ENCODE data around the gene CDH4. TPM values are rescaled to one million over a fixed set of nuclear protein-coding genes. Genes with fewer than 3 reads are reported as not detected.

Gene CDH4
- polyA plus RNA-seq, 6 donors from 2014 or later = not detected

DNA sequence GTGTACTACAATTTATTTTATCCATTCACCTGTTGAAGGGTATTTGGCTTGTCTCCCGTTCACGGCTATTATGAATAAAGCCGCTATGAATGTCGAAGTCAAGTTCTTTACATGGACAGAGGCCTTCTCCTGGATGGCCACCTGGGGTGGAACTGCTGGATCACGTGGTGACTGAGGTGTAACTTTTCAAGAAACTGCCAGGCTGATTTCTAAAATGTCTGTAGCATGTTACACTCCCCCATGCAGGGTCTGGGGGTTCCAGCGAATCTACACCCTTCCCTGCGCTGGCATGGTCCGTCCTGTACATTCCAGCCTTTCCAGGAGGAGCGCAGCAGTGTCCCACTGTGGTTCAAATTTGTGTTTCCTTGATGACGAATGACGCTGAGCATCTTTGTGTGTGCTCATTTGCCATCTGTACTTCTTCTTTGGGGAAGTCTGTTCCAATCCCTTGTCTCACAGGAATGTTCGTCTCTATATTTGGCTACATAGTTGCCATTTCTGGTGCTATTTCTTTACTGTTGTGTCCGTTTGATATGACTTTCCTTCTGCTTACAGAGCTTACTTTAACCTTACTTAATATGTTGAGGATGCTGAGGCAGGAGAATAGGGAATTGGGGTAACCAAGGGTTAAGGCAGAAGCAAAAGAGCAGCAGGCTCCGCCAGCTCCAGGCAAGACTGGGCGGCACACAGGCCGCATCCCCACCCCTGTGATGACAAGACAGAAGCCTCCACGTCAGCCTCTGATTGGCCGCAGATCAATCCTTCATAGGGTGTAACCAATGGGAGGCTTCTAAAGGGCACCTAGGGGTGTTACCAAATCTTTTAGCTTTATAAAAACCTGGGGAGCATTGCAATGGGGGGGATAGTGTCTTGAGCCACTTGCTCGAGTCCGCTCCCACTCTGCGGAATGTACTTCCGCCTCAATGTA, 707.0 kb downstream of the CDH4 start:
- Mint-ChIP-seq H3K4me1 (no peaks in the 10 kb centered on the region), H3K4me3 (no peak overlapping the region), H3K27ac (no peak overlapping the region), H3K9me3 (peaks cover 0 to 5% (median 0%) of the 10 kb centered on the region in 7 donors), H3K27me3 (peaks cover 17 to 28% (median 23%) of the 10 kb centered on the region in 3 donors), H3K36me3 (peaks cover 0 to 11% of the 10 kb centered on the region in 2 donors)
- ATAC-seq (ENCODE audit: low read depth in 2 of 2) (no peak), DNase-seq (no peak)

- H3K27ac Mint-ChIP-seq = no peak overlapping the region
- peaks cover 0 to 6% of the 10 kb centered on the region in 2 donors for H3K36me3 Mint-ChIP-seq
- no peak overlapping the region for H3K4me3 Mint-ChIP-seq
- no peak for DNase-seq
- peaks cover 9 to 20% (median 12%) of the 10 kb centered on the region in 3 donors for H3K27me3 Mint-ChIP-seq
- ATAC-seq (ENCODE audit: low read depth in 2 of 2) = no peak
- peaks cover 0 to 3% (median 0%) of the 10 kb centered on the region in 3 donors for H3K4me1 Mint-ChIP-seq
- H3K9me3 Mint-ChIP-seq = peaks cover 0 to 5% (median 0%) of the 10 kb centered on the region in 7 donors
These were observed 708.8 kb downstream of the CDH4 start for GRCh38 chr20:61960836-61961235.

DNA sequence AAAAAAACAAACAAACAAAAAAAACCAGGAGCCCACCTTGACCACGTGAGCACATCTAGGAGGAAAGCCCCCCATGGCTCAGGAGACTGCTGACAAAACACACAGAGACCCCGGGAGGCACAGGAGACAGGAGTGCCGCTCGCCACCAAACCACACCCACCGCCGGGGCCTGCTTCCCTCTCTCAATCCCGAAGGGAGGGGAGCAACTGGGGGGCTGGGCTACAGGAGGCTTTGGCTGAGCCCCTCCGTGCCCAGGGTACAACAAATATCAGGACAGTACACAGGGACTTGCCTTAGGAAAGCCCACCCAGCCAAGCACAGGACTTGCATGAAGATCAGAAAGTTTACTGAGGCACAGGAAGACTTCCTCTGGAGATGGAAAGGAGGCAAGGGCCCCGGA, 711.1 kb downstream of the CDH4 start:
- Mint-ChIP-seq H3K27ac (no peak overlapping the region), H3K4me1 (peaks cover 5 to 11% (median 7%) of the 10 kb centered on the region in 3 donors), H3K36me3 (peaks cover 0 to 6% of the 10 kb centered on the region in 2 donors), H3K27me3 (peaks cover 4 to 36% (median 29%) of the 10 kb centered on the region in 3 donors), H3K9me3 (peaks cover 0 to 5% (median 0%) of the 10 kb centered on the region in 7 donors), H3K4me3 (no peak overlapping the region)
- DNase-seq = no peak
- ATAC-seq (ENCODE audit: low read depth in 2 of 2) = no peak

GRCh38 chr20:61963885-61964674, 712.0 kb downstream of the CDH4 start:
- Mint-ChIP-seq H3K27ac (peak overlapping the region in 1 of 6 donors; percentile 24), H3K9me3 (peaks cover 0 to 5% (median 0%) of the 10 kb centered on the region in 7 donors), H3K36me3 (peaks cover 0 to 6% of the 10 kb centered on the region in 2 donors), H3K4me1 (peaks cover 5 to 11% (median 7%) of the 10 kb centered on the region in 3 donors), H3K27me3 (peaks cover 4 to 42% (median 31%) of the 10 kb centered on the region in 3 donors), H3K4me3 (peak overlapping the region in 1 of 8 donors; percentile 68)
- ATAC-seq (ENCODE audit: low read depth in 2 of 2) (no peak), DNase-seq (no peak)

GRCh38 chr20:61964675-61965605, 712.9 kb downstream of the CDH4 start:
- peaks cover 0 to 5% (median 0%) of the 10 kb centered on the region in 7 donors for H3K9me3 Mint-ChIP-seq
- peaks cover 0 to 6% of the 10 kb centered on the region in 2 donors for H3K36me3 Mint-ChIP-seq
- H3K4me3 Mint-ChIP-seq = peak overlapping the region in 1 of 8 donors; percentile 68
- DNase-seq = no peak
- H3K27me3 Mint-ChIP-seq = peaks cover 4 to 42% (median 31%) of the 10 kb centered on the region in 3 donors
- H3K27ac Mint-ChIP-seq = no peak overlapping the region
- peaks cover 5 to 11% (median 7%) of the 10 kb centered on the region in 3 donors for H3K4me1 Mint-ChIP-seq
- no peak for ATAC-seq (ENCODE audit: low read depth in 2 of 2)

DNA sequence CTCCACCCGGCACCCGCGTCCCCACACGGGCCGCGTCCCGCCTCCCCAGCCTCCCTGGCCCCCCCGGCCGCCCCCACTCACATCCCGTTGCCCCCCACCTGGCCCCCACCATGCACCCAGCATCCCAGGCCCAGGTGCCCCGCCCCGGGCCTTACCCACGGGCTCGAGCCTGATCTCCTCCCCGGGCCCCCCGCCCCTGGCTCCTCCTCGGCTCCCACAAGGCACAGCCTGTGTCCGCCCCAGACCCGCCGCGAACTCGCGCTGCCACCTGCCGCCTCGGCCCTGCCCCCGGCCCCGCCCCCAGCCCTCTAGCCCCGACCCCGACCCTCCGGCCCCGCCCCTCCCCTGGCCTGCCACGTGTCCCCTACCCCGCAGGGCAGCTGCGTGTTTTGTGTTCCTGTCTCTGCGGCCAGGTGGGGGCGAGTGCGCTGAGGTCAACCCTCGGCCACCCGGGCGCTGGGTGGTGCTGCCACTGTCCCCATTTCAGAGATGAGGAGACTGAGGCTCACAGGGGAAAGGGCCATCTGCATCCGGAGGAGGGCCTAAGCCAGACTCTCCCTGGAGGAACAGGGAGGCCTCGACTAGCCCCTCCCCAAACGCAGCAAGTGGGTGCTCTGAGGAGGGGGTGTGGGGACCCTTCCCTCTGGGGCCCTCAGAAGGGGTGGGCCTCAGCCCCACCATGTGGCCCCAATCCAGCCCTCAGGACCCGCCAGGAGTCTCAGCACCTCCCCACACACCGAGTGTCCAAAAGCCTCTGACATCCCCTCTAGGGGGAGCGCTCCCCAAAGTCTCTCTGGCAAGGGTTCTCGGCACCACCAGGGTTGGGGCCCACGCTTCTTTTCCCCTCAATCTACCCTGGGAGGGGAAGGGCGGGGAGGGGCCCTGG, 713.8 kb downstream of the CDH4 start:
- peaks cover 6% of the 10 kb centered on the region in 2 donors for H3K36me3 Mint-ChIP-seq
- no peak for ATAC-seq (ENCODE audit: low read depth in 2 of 2)
- no peak for DNase-seq
- H3K27ac Mint-ChIP-seq = peak overlapping the region in 1 of 6 donors; percentile 20
- peaks cover 4 to 42% (median 31%) of the 10 kb centered on the region in 3 donors for H3K27me3 Mint-ChIP-seq
- H3K9me3 Mint-ChIP-seq = peaks cover 0 to 5% (median 0%) of the 10 kb centered on the region in 7 donors
- peak overlapping the region in 2 of 8 donors; percentile 32 to 47 for H3K4me3 Mint-ChIP-seq
- peaks cover 5 to 11% (median 7%) of the 10 kb centered on the region in 3 donors for H3K4me1 Mint-ChIP-seq

DNA sequence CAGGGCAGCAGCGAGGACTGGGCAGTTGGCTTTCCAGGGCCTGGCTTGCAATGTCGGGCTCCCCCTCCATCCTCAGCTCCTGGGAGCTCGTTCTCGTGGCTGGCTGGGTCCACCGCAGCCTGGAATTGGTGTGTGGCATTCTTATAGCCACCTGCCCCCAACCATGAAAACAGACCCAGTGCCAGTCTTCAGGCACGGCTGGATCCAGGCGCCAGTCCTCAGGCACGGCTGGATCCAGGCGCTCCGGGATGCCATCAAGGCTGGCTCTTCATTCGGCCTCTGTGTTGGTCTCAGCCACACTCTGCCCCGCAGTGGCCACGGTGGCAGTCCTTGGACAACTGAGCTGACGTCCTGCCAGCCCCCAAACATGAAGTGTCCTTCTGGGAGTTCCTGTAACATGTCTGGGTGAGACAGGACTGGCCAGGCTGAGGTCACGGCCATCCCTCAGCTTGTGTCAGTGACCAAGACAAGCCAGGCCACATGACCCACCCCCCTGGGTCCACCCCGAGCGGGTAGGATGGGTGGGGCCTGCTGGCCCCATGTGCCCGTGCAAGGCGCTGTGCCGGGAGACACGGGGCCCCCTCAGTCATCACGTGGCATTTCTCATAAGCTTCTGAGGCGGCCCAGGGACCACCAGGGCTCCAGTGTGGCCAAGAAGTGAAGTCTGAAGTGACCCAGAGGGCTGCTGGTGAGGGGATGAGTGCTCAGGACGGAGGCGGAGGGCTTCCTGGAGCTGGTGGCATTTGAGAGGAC, 714.6 kb downstream of the CDH4 start:
- H3K27me3 Mint-ChIP-seq = peaks cover 0 to 42% (median 26%) of the 10 kb centered on the region in 3 donors
- H3K9me3 Mint-ChIP-seq = peaks cover 0 to 3% (median 0%) of the 10 kb centered on the region in 7 donors
- no peak for DNase-seq
- peak overlapping the region in 1 of 6 donors; percentile 20 for H3K27ac Mint-ChIP-seq
- H3K4me3 Mint-ChIP-seq = peak overlapping the region in 2 of 8 donors; percentile 32 to 47
- ATAC-seq (ENCODE audit: low read depth in 2 of 2) = no peak
- peaks cover 5 to 11% (median 7%) of the 10 kb centered on the region in 3 donors for H3K4me1 Mint-ChIP-seq
- H3K36me3 Mint-ChIP-seq = peaks cover 6% of the 10 kb centered on the region in 2 donors

- DNase-seq (no peak), ATAC-seq (ENCODE audit: low read depth in 2 of 2) (no peak)
- peaks cover 0 to 2% (median 0%) of the 10 kb centered on the region in 7 donors for H3K9me3 Mint-ChIP-seq
- no peak overlapping the region for H3K27ac Mint-ChIP-seq
- H3K4me1 Mint-ChIP-seq = peaks cover 5 to 11% (median 7%) of the 10 kb centered on the region in 3 donors
- H3K4me3 Mint-ChIP-seq = no peak overlapping the region
- H3K27me3 Mint-ChIP-seq = peaks cover 0 to 36% (median 20%) of the 10 kb centered on the region in 3 donors
- H3K36me3 Mint-ChIP-seq = peaks cover 9 to 11% of the 10 kb centered on the region in 2 donors
These were observed 715.2 kb downstream of the CDH4 start for GRCh38 chr20:61967300-61967699.

DNA sequence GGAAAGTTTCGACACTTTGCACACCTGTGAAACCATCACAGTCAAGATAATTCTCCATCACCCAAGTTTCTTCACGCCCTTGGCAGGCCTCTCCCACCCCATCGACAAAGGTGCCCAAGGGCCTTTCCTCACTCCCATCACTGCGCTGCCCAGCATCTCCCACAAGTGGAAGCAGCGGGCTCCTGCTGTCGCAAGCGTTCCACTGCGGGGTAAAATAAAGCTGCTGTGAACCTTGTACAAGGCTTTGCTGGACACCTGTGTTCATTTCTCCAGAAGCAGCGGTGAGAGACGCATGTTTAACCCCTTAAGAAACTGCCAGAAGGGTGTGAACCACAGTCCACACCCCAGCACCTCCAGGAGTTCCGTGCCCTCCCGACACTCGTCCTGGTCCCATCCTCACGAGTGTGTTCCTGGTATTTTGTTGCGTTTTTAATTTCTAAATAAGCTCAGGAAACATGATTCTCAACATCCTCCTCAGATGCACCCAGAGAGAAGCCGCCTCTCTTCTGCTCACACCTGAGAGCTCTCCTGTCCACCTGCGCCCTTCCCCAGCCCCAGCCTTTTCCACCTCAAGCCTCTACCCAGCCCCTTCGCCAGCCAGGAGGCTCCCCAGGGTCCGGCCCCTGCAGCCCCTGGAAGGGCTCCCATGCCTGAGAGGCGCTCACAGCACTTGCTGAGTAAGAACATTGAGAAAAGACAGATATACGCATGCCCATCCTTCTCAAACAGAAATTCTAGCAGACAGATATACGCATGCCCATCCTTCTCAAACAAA, 716.2 kb downstream of the CDH4 start:
- H3K9me3 Mint-ChIP-seq = peaks cover 0 to under 1% (median 0%) of the 10 kb centered on the region in 7 donors
- no peak overlapping the region for H3K27ac Mint-ChIP-seq
- no peak for DNase-seq
- no peak overlapping the region for H3K4me3 Mint-ChIP-seq
- H3K27me3 Mint-ChIP-seq = peaks cover 0 to 36% (median 19%) of the 10 kb centered on the region in 3 donors
- H3K4me1 Mint-ChIP-seq = peaks cover 5 to 11% (median 7%) of the 10 kb centered on the region in 3 donors
- peaks cover 18 to 20% of the 10 kb centered on the region in 2 donors for H3K36me3 Mint-ChIP-seq
- no peak for ATAC-seq (ENCODE audit: low read depth in 2 of 2)

GRCh38 chr20:61968932-61969331, 716.9 kb downstream of the CDH4 start:
- ATAC-seq (ENCODE audit: low read depth in 2 of 2) (no peak), DNase-seq (no peak)
- Mint-ChIP-seq H3K27me3 (peaks cover 0 to 29% (median 19%) of the 10 kb centered on the region in 3 donors), H3K36me3 (peaks cover 15 to 25% of the 10 kb centered on the region in 2 donors), H3K27ac (no peak overlapping the region), H3K4me1 (peaks cover 5 to 11% (median 7%) of the 10 kb centered on the region in 3 donors), H3K4me3 (no peak overlapping the region), H3K9me3 (no peaks in the 10 kb centered on the region)
